GM23338 (cell line): ENCODE data around the gene HIVEP3. TPM values are rescaled to one million over a fixed set of nuclear protein-coding genes. Genes with fewer than 3 reads are reported as not detected.

Experiments used
- ATAC-seq: fragments of 200-7000 bp; cut with Tn5 transposase; 3 replicates; pipeline ENCODE4 v1.9.1; 2020
- DNase-seq: peaks from one replicate; pipeline ENCODE4 v3.0.0-alpha.2; 2015; ENCODE audit warnings: low spot score
- H2AFZ ChIP-seq: fragments of 200-600 bp; sonication (generic); 2 replicates; pipeline ENCODE4 v1.8.0; 2016; ENCODE audit warnings: antibody characterized with exemption, mild to moderate bottlenecking, moderate library complexity
- H3F3A ChIP-seq: fragments of 200-600 bp; sonication (generic); replicated peaks from 2 replicates; pipeline ENCODE4 v1.8.0; 2017; ENCODE audit warnings: antibody characterized with exemption, mixed run types, low read depth
- H3K27ac ChIP-seq: fragments of 200-600 bp; sonication (generic); 2 replicates; pipeline ENCODE4 v1.6.1; 2016; ENCODE audit warnings: low read depth
- H3K27me3 ChIP-seq: fragments of 200-600 bp; sonication (generic); 2 replicates; pipeline ENCODE4 v1.8.0; 2016; ENCODE audit warnings: mild to moderate bottlenecking, mixed run types, moderate library complexity; ENCODE audit not compliant: insufficient read depth
- H3K36me3 ChIP-seq: fragments of 200-600 bp; sonication (generic); 2 replicates; pipeline ENCODE4 v1.8.0; 2016; ENCODE audit warnings: mild to moderate bottlenecking; ENCODE audit not compliant: insufficient read depth
- H3K4me1 ChIP-seq: fragments of 200-600 bp; sonication (generic); 2 replicates; pipeline ENCODE4 v1.8.0; 2016; ENCODE audit warnings: mild to moderate bottlenecking, moderate library complexity; ENCODE audit not compliant: insufficient read depth
- H3K4me2 ChIP-seq: fragments of 200-600 bp; sonication (generic); 2 replicates; pipeline ENCODE4 v1.7.1; 2017; ENCODE audit warnings: mixed run types
- H3K4me3 ChIP-seq: fragments of 200-600 bp; sonication (generic); 2 replicates; pipeline ENCODE4 v1.6.1; 2016; ENCODE audit warnings: mixed run types
- H3K79me2 ChIP-seq: fragments of 200-600 bp; sonication (generic); replicated peaks from 2 replicates; pipeline ENCODE4 v1.8.0; 2017; ENCODE audit warnings: mild to moderate bottlenecking; ENCODE audit not compliant: insufficient read depth
- H3K9me2 ChIP-seq: fragments of 200-600 bp; sonication (generic); 2 replicates; pipeline ENCODE4 v1.8.0; 2017; ENCODE audit not compliant: insufficient read depth
- H4K20me1 ChIP-seq: fragments of 200-600 bp; sonication (generic); replicated peaks from 2 replicates; pipeline ENCODE4 v1.8.0; 2017; ENCODE audit warnings: mild to moderate bottlenecking; ENCODE audit not compliant: insufficient read depth
- H3K27ac Mint-ChIP-seq: 2 replicates; pipeline ENCODE4 v1.8.0; 2020; ENCODE audit warnings: inconsistent platforms, mild to moderate bottlenecking, moderate library complexity, mixed read lengths
- H3K27me3 Mint-ChIP-seq: 3 replicates; pipeline ENCODE4 v1.8.0; 2022; ENCODE audit warnings: low read depth, mild to moderate bottlenecking, moderate library complexity, mixed read lengths, inconsistent platforms; ENCODE audit not compliant: insufficient read depth, poor library complexity
- H3K36me3 Mint-ChIP-seq: 3 replicates; pipeline ENCODE4 v1.8.0; 2021; ENCODE audit warnings: low read depth, mild to moderate bottlenecking, inconsistent platforms, moderate library complexity, mixed read lengths
- H3K4me1 Mint-ChIP-seq: 3 replicates; pipeline ENCODE4 v1.8.0; 2020; ENCODE audit warnings: mild to moderate bottlenecking, inconsistent platforms, mixed read lengths
- H3K4me3 Mint-ChIP-seq: 3 replicates; pipeline ENCODE4 v1.8.0; 2021; ENCODE audit warnings: moderate library complexity, mild to moderate bottlenecking, inconsistent platforms, mixed read lengths
- H3K9me3 Mint-ChIP-seq: 3 replicates; pipeline ENCODE4 v1.8.0; 2020; ENCODE audit warnings: moderate library complexity, mild to moderate bottlenecking, inconsistent platforms, mixed read lengths
- CREB1 ChIP-seq: fragments of 250-450 bp; sonication (Bioruptor Pico); IDR thresholded peaks from 2 replicates; pipeline ENCODE4 v1.5.0; 2020; ENCODE audit warnings: low read depth, mild to moderate bottlenecking, moderate library complexity
- CTCF ChIP-seq, 2 experiments: fragments of 200-600 bp in 1 of 2; sonication (generic) in 1 of 2; conservative IDR thresholded peaks; 2 replicates each; pipeline versions ENCODE4 v1.5.1 to v1.6.1; 2016 to 2017; ENCODE audit warnings: antibody characterized with exemption in 2 of 2, low read depth in 2 of 2, mild to moderate bottlenecking in 2 of 2, moderate library complexity in 1 of 2
- EZH2 ChIP-seq: fragments of 200-600 bp; sonication (generic); IDR thresholded peaks from one replicate; pipeline ENCODE4 v1.8.0; 2017; ENCODE audit warnings: antibody characterized with exemption, mild to moderate bottlenecking, low read depth; ENCODE audit not compliant: unreplicated experiment
- JUNB ChIP-seq: IDR thresholded peaks from one replicate; pipeline ENCODE4 v1.6.1; 2016; ENCODE audit warnings: antibody characterized with exemption; ENCODE audit not compliant: unreplicated experiment
- NANOG ChIP-seq: IDR thresholded peaks from 2 replicates; pipeline ENCODE4 v1.6.1; 2016; ENCODE audit warnings: antibody characterized with exemption, borderline replicate concordance
- POLR2AphosphoS5 ChIP-seq: IDR thresholded peaks from 2 replicates; pipeline ENCODE4 v1.6.1; 2016; ENCODE audit warnings: antibody characterized with exemption, low read depth
- STAT1 ChIP-seq: IDR thresholded peaks from one replicate; pipeline ENCODE4 v1.6.1; 2016; ENCODE audit warnings: antibody characterized with exemption; ENCODE audit not compliant: unreplicated experiment
- ZNF114 ChIP-seq: fragments of 250-450 bp; sonication (Bioruptor Pico); IDR thresholded peaks from 2 replicates; pipeline ENCODE4 v1.5.0; 2020; ENCODE audit warnings: mild to moderate bottlenecking, moderate library complexity
- ZNF331 ChIP-seq: fragments of 250-450 bp; sonication (Bioruptor Pico); IDR thresholded peaks from 2 replicates; pipeline ENCODE4 v1.5.0; 2020; ENCODE audit warnings: low read depth, mild to moderate bottlenecking, moderate library complexity
- polyA plus RNA-seq: library from polyadenylated mRNA; unstranded; fragments of >200 nt; fragmentation: Nextera tagmentation; extraction: Ambion mirVana; gene quantifications from 2 replicates; pipeline ENCODE4 v1.2.1, GENCODE V29; 2016
- total RNA-seq: library from RNA; depleted of rRNA; stranded (reverse); fragments of >200 nt; shearing (Covaris generic); gene quantifications from 2 replicates; pipeline ENCODE4 v1.2.3, GENCODE V29; 2014
- TF ChIP-seq, protein P1 (sequence below): IDR thresholded peaks from one replicate; pipeline ENCODE4 v1.6.1; 2018; ENCODE audit warnings: antibody characterized with exemption; ENCODE audit not compliant: unreplicated experiment
- TF ChIP-seq, protein P2 (sequence below): IDR thresholded peaks from 2 replicates; pipeline ENCODE4 v1.6.1; 2016; ENCODE audit warnings: antibody characterized with exemption

Gene HIVEP3
- total and polyA plus RNA-seq, 2 experiments from 2014 or later, result 0.14 to 0.24 TPM

DNA sequence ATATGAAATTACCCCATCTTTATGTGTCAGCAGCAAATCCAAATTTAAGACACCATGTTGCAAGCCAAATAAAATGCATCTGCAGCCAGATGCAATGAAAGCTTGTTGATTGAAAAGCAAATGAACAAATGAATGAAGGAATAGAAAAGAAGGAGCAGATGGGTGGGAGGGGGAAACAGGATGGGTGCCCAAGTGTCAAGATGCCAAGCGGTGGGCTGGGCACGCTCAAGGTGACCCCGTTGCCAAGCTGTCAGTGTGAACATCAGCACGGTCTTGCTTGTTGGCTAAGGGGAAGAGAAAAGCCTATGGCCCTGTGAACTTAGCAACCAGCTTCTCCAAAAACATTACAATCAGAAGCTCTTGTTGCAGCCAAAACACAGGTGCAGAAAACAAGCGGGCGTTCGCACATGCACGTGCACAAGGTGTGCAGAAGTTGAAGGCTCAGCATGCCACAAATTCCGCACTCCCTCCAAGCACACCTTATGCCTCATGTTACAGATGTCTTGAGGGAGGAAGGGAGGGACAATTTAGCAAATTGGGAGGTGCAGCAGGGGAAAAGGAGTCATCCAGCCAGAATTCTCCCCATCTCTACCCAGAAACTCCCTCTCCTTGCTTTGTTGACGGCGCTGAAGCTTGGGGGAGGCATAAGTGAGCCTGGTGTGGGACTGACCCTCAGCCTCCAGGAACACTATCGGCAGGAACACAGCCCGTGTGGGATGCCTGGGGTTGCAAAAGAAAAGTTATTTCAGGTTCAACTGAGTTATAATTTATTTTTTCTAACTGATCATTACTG lies 62.4 kb downstream of the HIVEP3 start:
- no peak for TF ChIP-seq ZNF114
- TF ChIP-seq JUNB, result no peak
- TF ChIP-seq POLR2AphosphoS5, result no peak
- no peak for TF ChIP-seq NANOG
- TF ChIP-seq STAT1, result no peak
- no peak for ATAC-seq
- peaks cover 3% of the 10 kb centered on the region for H3K27me3 Mint-ChIP-seq

GRCh38 chr1:41855713-41856112 lies 63.0 kb downstream of the HIVEP3 start:
- Histone ChIP-seq H2AFZ (no peak overlapping the region), H3K4me3 (no peak overlapping the region), H4K20me1 (no peaks in the 10 kb centered on the region), H3K4me1 (no peaks in the 10 kb centered on the region; the same call in 1 of the 2 replicates), H3K27me3 (no peaks in the 10 kb centered on the region), H3F3A (no peaks in the 10 kb centered on the region), H3K4me2 (no peak overlapping the region), H3K79me2 (no peaks in the 10 kb centered on the region), H3K27ac (no peak overlapping the region), H3K9me2 (0 out of 2 replicates have a peak, but pooled peaks cover 2% of the 10 kb centered on the region), H3K36me3 (no peaks in the 10 kb centered on the region)
- H3K4me1 Mint-ChIP-seq, result peaks cover 14% of the 10 kb centered on the region
- no peaks in the 10 kb centered on the region; the same call in 2 of the 3 replicates for H3K36me3 Mint-ChIP-seq
- H3K9me3 Mint-ChIP-seq, result no peaks in the 10 kb centered on the region
- H3K27me3 Mint-ChIP-seq, result no peaks in the 10 kb centered on the region
- TF ChIP-seq EZH2 (no peak), CTCF (conservative IDR thresholded peaks at IDR 0.05; ENCODE audit: low read depth in 2 of 2) (no peak)
- no peak for DNase-seq
- no peak for ATAC-seq
- no peak overlapping the region for H3K27ac Mint-ChIP-seq
- no peak overlapping the region for H3K4me3 Mint-ChIP-seq

More for the DNA sequence above, 62.4 kb downstream of the HIVEP3 start:
- no peak for DNase-seq
- Histone ChIP-seq H3K9me2 (0 out of 2 replicates have a peak, but pooled peaks cover 2% of the 10 kb centered on the region), H3K79me2 (no peaks in the 10 kb centered on the region), H3K36me3 (no peaks in the 10 kb centered on the region), H3K4me3 (no peak overlapping the region), H3K27me3 (no peaks in the 10 kb centered on the region), H3F3A (no peaks in the 10 kb centered on the region), H3K27ac (no peak overlapping the region), H4K20me1 (no peaks in the 10 kb centered on the region), H3K4me1 (peaks cover 2% of the 10 kb centered on the region; the same call in 1 of the 2 replicates), H2AFZ (no peak overlapping the region), H3K4me2 (no peak overlapping the region)
- no peak overlapping the region for H3K4me3 Mint-ChIP-seq
- no peaks in the 10 kb centered on the region for H3K9me3 Mint-ChIP-seq
- no peaks in the 10 kb centered on the region; the same call in 2 of the 3 replicates for H3K36me3 Mint-ChIP-seq
- peaks cover 17% of the 10 kb centered on the region for H3K4me1 Mint-ChIP-seq
- no peak overlapping the region for H3K27ac Mint-ChIP-seq

- H3K36me3 Mint-ChIP-seq, result no peaks in the 10 kb centered on the region; the same call in 2 of the 3 replicates
- no peaks in the 10 kb centered on the region for H3K27me3 Mint-ChIP-seq
- Histone ChIP-seq H3K4me2 (no peak overlapping the region), H3K4me3 (no peak overlapping the region), H3K9me2 (peaks cover 2% of the 10 kb centered on the region; the same call in 1 of the 2 replicates), H3K27ac (no peak overlapping the region), H3K4me1 (no peaks in the 10 kb centered on the region), H2AFZ (no peak overlapping the region), H3K27me3 (no peaks in the 10 kb centered on the region), H3K36me3 (no peaks in the 10 kb centered on the region), H4K20me1 (no peaks in the 10 kb centered on the region), H3F3A (no peaks in the 10 kb centered on the region), H3K79me2 (no peaks in the 10 kb centered on the region)
- H3K4me1 Mint-ChIP-seq, result peaks cover 4% of the 10 kb centered on the region
- DNase-seq (no peak), ATAC-seq (no peak)
- no peaks in the 10 kb centered on the region for H3K9me3 Mint-ChIP-seq
- H3K4me3 Mint-ChIP-seq, result no peak overlapping the region
- H3K27ac Mint-ChIP-seq, result no peak overlapping the region
- no peak for TF ChIP-seq CREB1 (CRISPR knock-in tag)
- no peak for TF ChIP-seq ZNF331 (CRISPR knock-in tag)
- TF ChIP-seq, protein P1, sequence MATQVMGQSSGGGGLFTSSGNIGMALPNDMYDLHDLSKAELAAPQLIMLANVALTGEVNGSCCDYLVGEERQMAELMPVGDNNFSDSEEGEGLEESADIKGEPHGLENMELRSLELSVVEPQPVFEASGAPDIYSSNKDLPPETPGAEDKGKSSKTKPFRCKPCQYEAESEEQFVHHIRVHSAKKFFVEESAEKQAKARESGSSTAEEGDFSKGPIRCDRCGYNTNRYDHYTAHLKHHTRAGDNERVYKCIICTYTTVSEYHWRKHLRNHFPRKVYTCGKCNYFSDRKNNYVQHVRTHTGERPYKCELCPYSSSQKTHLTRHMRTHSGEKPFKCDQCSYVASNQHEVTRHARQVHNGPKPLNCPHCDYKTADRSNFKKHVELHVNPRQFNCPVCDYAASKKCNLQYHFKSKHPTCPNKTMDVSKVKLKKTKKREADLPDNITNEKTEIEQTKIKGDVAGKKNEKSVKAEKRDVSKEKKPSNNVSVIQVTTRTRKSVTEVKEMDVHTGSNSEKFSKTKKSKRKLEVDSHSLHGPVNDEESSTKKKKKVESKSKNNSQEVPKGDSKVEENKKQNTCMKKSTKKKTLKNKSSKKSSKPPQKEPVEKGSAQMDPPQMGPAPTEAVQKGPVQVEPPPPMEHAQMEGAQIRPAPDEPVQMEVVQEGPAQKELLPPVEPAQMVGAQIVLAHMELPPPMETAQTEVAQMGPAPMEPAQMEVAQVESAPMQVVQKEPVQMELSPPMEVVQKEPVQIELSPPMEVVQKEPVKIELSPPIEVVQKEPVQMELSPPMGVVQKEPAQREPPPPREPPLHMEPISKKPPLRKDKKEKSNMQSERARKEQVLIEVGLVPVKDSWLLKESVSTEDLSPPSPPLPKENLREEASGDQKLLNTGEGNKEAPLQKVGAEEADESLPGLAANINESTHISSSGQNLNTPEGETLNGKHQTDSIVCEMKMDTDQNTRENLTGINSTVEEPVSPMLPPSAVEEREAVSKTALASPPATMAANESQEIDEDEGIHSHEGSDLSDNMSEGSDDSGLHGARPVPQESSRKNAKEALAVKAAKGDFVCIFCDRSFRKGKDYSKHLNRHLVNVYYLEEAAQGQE, result no peak
- TF ChIP-seq STAT1, result no peak
- TF ChIP-seq JUNB, result no peak
- TF ChIP-seq NANOG, result no peak
- TF ChIP-seq, protein P2, sequence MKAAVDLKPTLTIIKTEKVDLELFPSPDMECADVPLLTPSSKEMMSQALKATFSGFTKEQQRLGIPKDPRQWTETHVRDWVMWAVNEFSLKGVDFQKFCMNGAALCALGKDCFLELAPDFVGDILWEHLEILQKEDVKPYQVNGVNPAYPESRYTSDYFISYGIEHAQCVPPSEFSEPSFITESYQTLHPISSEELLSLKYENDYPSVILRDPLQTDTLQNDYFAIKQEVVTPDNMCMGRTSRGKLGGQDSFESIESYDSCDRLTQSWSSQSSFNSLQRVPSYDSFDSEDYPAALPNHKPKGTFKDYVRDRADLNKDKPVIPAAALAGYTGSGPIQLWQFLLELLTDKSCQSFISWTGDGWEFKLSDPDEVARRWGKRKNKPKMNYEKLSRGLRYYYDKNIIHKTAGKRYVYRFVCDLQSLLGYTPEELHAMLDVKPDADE, result no peak
Measured at GRCh38 chr1:41853907-41854306, 64.8 kb downstream of the HIVEP3 start.
